Prostate gland (tissue), 2 donors: Measurements from ENCODE around the gene ANTXR1.

ENCODE experiments used
- CTCF ChIP-seq, 4 experiments: fragments of 200-600 bp in 2 of 4; fragments of 450-650 bp in 2 of 4; sonication (generic) in 2 of 4; IDR thresholded peaks; 1 replicate in 3 of 4; 2 replicates in 1 of 4; pipeline ENCODE4 v1.5.1; 2016 to 2019; ENCODE audit warnings: antibody characterized with exemption in 4 of 4, mild to moderate bottlenecking in 2 of 4, moderate library complexity in 2 of 4
- POLR2A ChIP-seq: fragments of 450-650 bp; IDR thresholded peaks from one replicate; pipeline ENCODE4 v1.6.1; 2016; ENCODE audit warnings: antibody characterized with exemption, mild to moderate bottlenecking
- POLR2AphosphoS5 ChIP-seq: sonication (generic); formaldehyde crosslinking; IDR thresholded peaks from one replicate; pipeline ENCODE4 v1.6.1; 2017; ENCODE audit warnings: antibody characterized with exemption

DNA sequence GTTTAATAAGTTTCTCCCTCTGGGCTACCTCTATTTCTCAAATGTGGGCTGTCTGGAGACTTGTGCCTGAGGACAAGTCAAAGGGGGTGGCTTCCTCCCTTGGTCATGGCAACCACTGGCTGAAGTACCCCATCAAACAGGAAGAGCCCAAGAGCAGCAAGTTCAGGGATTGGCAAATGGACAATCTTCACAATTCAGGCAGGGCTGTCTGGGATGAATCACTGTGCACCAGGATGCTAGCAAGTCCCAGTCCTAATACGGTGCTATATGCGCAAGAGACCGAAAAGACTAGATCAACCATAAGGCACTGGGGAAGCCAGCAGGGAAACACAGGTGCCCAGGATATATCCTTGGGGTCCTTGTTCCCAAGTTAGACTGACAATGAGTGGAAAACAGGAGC lies 75.5 kb downstream of the ANTXR1 start:
- TF ChIP-seq CTCF (IDR thresholded peaks at IDR 0.05) (no peak), POLR2A (no peak), POLR2AphosphoS5 (no peak)
